GM19193 (cell line): ENCODE data around the gene GXYLT2.

Experiments
- POLR2A ChIP-seq: IDR thresholded peaks from 4 replicates; pipeline ENCODE4 v1.6.1; 2011; ENCODE audit not compliant: insufficient read depth, insufficient read length; ENCODE audit errors: extremely low read depth

The GXYLT2 gene

DNA sequence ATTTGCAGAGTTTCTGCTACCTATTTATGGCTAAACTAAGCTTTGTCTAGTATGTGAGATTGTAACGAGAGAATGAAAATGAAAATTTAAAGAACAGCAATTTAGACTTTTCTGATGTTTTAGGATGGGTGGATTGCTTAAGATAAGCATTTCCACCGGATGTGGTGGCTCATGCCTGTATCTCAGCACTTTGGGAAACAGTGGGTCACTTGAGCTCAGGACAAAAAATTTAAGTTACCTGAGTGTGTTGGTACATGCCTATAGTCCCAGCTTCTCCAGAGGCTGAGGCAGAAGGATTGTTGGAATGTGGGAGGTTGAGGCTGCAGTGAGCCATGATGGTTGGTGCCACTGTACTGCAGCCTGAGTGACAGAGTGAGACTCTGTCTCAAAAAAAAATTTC lies 112.1 kb downstream of the GXYLT2 start:
- TF ChIP-seq POLR2A = no peak

DNA sequence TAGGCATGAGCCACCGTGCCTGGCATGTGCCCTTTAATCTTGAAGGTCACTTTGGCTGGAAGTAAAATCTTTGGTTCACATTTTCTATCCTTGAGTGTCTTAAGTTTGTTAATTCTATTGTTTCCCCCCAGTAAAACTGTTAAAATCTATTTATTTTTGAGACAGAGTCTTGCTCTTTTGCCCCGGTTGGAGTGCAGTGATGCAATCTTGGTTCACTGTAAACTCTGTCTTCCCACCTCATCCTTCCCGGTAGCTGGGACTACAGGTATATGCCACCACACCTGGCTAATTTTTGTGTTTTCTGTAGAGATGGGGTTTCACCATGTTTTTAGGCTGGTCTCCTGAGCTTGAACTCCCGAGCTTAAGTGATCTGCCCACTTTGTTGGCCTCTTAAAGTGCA lies 116.5 kb downstream of the GXYLT2 start:
- TF ChIP-seq POLR2A = no peak

DNA sequence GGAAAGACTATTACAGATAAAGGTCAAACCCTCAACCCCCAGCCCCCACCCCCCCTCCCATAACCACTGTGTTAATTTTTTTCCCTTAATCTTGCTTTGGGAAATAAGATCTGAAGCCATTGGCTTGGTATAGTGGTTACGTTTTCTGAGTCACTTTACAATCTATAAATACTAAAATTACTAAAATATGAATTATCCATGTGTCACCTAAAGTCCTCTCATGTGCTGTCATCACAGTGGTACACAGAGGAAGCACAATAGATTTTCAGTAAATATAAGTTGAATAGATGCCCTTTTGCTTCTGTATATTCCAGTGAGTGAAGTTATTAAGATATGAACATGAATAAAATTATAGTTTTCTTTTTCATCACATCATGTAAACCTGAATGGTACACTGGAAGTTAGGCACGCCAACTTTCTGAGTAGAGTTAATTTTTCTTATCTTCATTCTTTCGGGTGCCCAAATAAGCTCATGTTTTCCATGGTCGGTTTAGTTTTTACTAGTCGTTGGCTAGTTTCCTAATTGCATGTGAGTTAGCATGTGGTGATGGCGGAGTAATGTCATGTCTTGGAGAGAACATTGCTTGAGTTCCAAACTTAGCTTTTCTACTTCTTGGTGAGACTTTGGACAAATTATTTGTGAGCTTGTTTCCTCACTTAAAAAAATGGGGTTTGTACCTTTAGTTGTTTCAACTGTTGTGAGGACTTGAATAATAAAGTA lies 120.3 kb downstream of the GXYLT2 start:
- no peak for TF ChIP-seq POLR2A

DNA sequence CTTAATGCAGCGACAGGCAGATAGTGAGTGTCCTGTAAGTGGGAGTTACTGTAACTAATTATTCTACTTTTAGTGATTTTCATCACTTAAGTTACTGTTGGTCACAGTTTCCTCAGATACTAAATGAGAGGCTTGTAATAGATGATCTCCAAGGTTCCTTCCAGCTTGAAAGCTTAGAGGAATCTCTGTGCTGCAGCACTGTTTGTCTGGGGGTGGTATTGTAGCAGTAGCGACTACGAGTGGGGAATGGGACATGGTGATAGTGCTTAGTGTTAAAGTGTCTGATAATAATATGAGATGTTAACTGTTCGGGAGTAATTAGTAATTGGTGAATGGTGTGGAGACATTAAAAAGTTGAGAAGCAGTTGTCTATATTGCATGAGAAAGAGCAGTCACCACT lies 121.2 kb downstream of the GXYLT2 start:
- TF ChIP-seq POLR2A = no peak

DNA sequence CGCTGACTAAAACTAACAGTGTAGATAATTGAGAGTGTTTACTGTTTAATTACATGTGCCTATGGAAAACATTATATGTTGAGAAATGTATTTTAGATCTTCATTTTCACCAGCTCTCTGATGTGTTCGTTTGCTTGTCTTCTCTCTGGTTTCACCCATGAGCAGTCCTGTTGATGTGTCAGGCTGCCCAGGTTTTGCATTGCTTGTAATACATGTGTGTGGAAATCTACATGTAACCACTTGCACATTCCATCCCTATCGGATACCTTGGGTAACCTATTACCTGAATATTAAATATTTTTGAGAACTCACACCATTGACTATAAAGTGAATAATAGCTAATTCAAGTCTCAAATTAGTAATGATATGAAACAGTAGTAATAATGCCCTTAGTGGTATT lies 121.9 kb downstream of the GXYLT2 start:
- TF ChIP-seq POLR2A = no peak

DNA sequence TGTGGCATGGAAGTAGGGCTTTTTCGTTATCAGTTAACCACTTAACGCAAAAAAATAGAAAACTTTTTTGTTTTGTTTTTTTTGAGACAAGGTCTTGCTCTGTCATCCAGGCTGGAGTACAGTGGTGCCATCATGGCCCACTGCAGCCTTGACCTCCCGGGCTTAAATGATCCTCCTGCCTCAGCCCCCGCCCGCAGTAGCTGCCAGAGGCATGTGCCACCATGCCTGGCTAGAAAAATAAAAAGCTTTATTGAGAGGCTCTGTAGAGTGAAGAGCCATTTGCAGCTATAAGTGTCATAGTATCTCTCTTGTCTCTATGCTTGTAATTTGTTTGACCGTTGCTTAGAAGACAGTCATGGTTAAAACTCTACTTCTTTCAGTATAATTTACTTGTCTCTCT lies 122.3 kb downstream of the GXYLT2 start:
- TF ChIP-seq POLR2A = no peak

DNA sequence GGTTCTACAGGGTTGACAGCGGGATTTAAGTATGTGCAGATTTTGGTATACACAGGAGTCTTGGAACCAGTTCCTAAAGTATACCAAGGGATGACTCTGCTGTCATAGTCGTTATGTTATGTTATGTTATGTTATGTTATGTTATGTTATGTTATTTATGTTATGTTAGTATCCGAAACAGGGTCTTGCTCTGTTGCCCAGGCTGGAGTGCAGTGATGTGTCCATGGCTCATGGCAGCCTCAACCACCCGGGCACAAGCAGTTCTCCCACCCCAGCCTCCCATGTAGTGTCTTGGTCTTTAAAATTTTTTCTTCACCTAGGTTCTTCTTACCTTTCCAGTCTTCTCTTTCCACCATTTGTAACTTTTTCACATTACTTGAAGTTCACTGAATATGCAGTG lies 130.5 kb downstream of the GXYLT2 start:
- no peak for TF ChIP-seq POLR2A

DNA sequence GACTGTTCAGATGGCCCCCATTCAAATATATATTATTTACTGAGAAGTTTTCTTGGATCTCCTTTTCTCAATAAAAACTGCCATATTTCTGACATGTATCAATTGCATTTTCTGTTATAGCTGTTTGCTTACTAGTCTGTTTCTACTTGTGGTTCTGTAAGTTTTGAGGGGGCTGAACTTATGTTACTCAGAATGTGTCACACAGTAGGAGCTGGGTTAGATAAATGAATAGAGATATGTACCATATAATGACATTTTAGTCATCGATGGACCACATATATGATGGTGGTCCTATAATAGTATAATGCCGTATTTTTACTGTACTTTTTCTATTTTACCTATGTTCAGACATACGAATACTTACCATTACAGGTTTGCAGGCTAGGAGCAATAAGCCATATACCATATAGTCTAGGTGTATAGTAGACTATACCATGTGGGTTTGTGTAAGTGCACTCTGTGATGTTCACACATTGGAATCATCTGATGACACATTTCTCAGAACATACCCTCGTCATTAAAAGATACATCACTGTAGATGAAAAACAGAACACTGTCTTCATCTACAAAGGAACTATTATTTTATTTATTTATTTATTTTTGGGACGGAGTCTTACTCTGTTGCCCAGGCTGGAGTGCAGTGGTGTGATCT lies 131.1 kb downstream of the GXYLT2 start:
- TF ChIP-seq POLR2A = no peak

DNA sequence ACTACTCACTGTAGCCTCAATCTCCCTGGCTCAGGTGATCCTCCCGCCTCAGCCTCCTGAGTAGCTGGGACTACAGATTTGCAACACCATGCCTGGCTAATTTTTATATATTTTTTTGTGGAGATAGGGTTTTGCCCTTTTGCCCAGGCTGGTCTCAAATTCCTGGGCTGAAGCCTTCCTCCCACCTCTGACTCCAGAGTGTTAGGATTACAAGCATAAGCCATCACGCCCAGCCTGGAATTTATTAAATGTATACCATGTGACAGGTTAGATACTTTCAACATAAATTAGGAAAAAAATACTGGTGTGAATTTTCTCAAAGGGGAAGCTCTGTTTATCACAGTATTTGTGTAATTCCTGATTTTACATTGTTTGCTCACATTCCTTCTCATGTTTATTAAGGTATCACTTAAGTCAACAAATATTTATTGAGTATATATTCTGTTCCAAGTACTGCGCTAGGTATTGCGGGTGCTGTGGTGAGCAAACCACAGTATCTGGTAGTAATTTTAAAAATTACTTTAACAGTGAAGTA lies 133.5 kb downstream of the GXYLT2 start:
- no peak for TF ChIP-seq POLR2A

DNA sequence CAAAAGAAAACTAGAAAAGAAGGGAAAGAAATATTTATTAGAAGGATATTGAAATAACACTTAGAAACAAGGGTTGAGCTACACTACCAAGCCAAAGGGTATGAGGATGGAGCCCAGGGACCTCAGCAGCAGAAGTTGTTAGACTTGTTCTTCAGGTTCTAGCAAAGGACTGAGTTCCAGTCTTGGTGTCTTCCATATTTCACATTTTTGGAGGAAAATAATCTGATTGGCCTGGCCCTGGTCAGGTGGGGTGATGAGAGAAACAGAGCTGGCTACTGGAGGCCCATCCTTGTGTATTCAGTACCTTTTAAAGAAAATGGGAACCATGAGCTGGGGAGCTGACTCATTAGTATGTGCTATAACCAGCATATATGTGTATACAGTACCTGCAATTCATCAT lies 137.0 kb downstream of the GXYLT2 start:
- TF ChIP-seq POLR2A = no peak

DNA sequence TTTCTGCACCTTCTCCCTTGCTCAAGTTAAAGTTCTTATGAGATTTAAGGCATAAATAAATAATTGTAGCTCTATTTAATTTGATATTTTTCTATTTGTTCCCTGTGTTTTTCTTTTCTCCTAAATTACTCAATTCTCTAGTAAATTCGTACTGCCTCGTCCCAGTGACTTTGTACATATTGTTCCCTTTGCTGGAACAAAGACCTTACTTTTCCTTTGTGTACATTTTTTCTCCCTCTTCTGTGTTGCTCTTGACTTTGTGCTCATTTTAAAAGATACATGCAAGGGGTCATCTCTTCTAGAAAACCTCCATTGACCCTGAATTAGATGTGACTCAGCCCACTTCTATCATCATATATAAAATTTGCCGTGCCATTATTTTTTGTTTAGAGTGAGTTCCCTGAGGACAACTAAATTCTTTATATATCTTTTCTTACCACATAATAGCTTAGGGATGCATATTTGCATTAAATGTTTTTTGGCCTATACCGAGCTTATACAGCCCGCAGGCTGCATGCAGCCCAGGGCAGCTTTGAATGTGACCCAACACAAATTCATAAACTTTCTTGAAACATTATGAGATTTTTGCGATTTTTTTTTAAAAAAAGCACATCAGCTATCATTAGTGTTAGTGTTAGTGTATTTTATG lies 138.4 kb downstream of the GXYLT2 start:
- TF ChIP-seq POLR2A = no peak
